PC-3 (cell line): Measurements from ENCODE around the gene DLG4.

Experiments used
- EZH2 ChIP-seq: fragments of 300-600 bp; sonication (generic); IDR thresholded peaks from one replicate; pipeline ENCODE4 v1.6.1; 2017; ENCODE audit warnings: antibody characterized with exemption, mild to moderate bottlenecking, low read length; ENCODE audit not compliant: unreplicated experiment
- EZH2phosphoT487 ChIP-seq: fragments of 300-600 bp; sonication (generic); IDR thresholded peaks from 2 replicates; pipeline ENCODE4 v1.6.1; 2018; ENCODE audit warnings: mild to moderate bottlenecking, antibody characterized with exemption, low read length, borderline replicate concordance
- TF ChIP-seq, protein P1 (sequence below): fragments of 300-600 bp; sonication (generic); conservative IDR thresholded peaks from 2 replicates; pipeline ENCODE4 v1.5.1; 2017; ENCODE audit warnings: antibody characterized with exemption, low read depth, mild to moderate bottlenecking, low read length

DNA sequence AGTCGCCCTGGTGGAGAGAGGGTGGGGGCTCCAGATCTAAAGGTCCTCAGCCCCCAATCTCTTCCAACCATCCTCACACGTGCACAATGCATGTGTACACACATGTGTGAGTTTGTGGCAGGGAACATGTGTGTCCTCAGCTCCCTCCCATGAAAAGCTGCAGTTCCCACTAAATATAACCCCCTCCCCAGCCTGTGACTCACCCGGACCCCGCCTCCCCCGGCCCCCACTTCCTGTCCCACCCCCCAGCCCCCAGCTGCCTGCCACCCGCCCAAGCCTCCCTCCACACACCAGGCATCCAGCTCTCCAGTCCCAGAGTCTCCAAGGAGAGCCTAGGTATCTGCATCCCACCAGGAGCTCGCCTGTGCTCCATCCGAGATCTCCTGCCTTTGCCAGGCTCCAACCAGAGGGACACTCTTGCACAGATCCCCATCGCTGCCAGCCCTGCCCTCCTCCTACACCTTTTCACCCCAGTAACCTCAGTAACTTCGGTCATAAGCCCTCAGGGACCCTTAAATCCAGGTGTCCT lies 3.9 kb downstream of the DLG4 start:
- TF ChIP-seq, protein P1, sequence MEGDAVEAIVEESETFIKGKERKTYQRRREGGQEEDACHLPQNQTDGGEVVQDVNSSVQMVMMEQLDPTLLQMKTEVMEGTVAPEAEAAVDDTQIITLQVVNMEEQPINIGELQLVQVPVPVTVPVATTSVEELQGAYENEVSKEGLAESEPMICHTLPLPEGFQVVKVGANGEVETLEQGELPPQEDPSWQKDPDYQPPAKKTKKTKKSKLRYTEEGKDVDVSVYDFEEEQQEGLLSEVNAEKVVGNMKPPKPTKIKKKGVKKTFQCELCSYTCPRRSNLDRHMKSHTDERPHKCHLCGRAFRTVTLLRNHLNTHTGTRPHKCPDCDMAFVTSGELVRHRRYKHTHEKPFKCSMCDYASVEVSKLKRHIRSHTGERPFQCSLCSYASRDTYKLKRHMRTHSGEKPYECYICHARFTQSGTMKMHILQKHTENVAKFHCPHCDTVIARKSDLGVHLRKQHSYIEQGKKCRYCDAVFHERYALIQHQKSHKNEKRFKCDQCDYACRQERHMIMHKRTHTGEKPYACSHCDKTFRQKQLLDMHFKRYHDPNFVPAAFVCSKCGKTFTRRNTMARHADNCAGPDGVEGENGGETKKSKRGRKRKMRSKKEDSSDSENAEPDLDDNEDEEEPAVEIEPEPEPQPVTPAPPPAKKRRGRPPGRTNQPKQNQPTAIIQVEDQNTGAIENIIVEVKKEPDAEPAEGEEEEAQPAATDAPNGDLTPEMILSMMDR: no peak
- TF ChIP-seq EZH2 (no peak), EZH2phosphoT487 (no peak)
